ENCODE data around the gene CCL18.

- TF ChIP-seq CTCF (IDR thresholded peaks at IDR 0.05): no peak
- TF ChIP-seq EP300 (IDR thresholded peaks at IDR 0.05): no peak
- TF ChIP-seq POLR2AphosphoS5 (IDR thresholded peaks at IDR 0.05): no peak
Observed at GRCh38 chr17:36095992-36096391, 31.9 kb downstream of the CCL18 start.
